Fibroblast of lung (primary cell): Measurements from ENCODE around the gene USP11. TPM values are rescaled to one million over a fixed set of nuclear protein-coding genes. Genes with fewer than 3 reads are reported as not detected.

Experiments
- DNase-seq, 2 donors: peaks; one replicate each; pipeline versions ENCODE4 v3.0.0 to v3.0.0-alpha.2; 2010; ENCODE audit warnings: low read depth in 2 of 2
- H2AFZ ChIP-seq: 2 replicates; pipeline ENCODE4 v1.5.1; 2012; ENCODE audit warnings: low read length, control low read depth, inconsistent platforms
- H3K27ac ChIP-seq: 2 replicates; pipeline ENCODE4 v1.5.1; 2011; ENCODE audit warnings: low read length, control low read depth; ENCODE audit not compliant: insufficient read depth
- H3K27me3 ChIP-seq: 2 replicates; pipeline ENCODE4 v1.5.1; 2011; ENCODE audit warnings: mild to moderate bottlenecking, low read length; ENCODE audit not compliant: control insufficient read depth, insufficient read depth
- H3K36me3 ChIP-seq: 2 replicates; pipeline ENCODE4 v1.5.1; 2011; ENCODE audit warnings: low read length; ENCODE audit not compliant: control insufficient read depth, insufficient read depth
- H3K4me1 ChIP-seq: 2 replicates; pipeline ENCODE4 v1.5.1; 2011; ENCODE audit warnings: low read length; ENCODE audit not compliant: control insufficient read depth, insufficient read depth; ENCODE audit errors: extremely low read depth
- H3K4me2 ChIP-seq: 2 replicates; pipeline ENCODE4 v1.5.1; 2011; ENCODE audit warnings: low read length, control low read depth; ENCODE audit not compliant: insufficient read depth; ENCODE audit errors: extremely low read depth
- H3K4me3 ChIP-seq, 4 experiments: fragments of 200-600 bp in 1 of 4; sonication (generic) in 1 of 4; replicated peaks in 1 of 4; 2 replicates each; pipeline ENCODE4 v1.5.1; 2011 to 2016; ENCODE audit warnings: low read length in 4 of 4, low read depth in 3 of 4, mild to moderate bottlenecking in 3 of 4, control low read depth in 2 of 4, inconsistent platforms in 1 of 4, mixed read lengths in 1 of 4; ENCODE audit not compliant: insufficient read depth in 1 of 4; ENCODE audit errors: control extremely low read depth in 1 of 4
- H3K79me2 ChIP-seq: 2 replicates; pipeline ENCODE4 v1.5.1; 2012; ENCODE audit warnings: mild to moderate bottlenecking, low read length, inconsistent platforms; ENCODE audit not compliant: control insufficient read depth, insufficient read depth
- H3K9ac ChIP-seq: 2 replicates; pipeline ENCODE4 v1.5.1; 2011; ENCODE audit warnings: mild to moderate bottlenecking, low read length, control low read depth; ENCODE audit not compliant: insufficient read depth
- H3K9me3 ChIP-seq: 2 replicates; pipeline ENCODE4 v1.5.1; 2012; ENCODE audit warnings: low read depth, low read length; ENCODE audit not compliant: control insufficient read depth, insufficient read depth
- H4K20me1 ChIP-seq: 2 replicates; pipeline ENCODE4 v1.5.1; 2011; ENCODE audit warnings: low read length; ENCODE audit not compliant: control insufficient read depth, insufficient read depth; ENCODE audit errors: extremely low read depth
- CTCF ChIP-seq, 2 donors: IDR thresholded peaks in 1 of 2; conservative IDR thresholded peaks in 1 of 2; 1 replicate in 1 of 2; 2 replicates in 1 of 2; pipeline ENCODE4 v1.5.1; 2011 to 2012; ENCODE audit warnings: low read length in 2 of 2, control low read depth in 1 of 2, inconsistent platforms in 1 of 2, low read depth in 1 of 2, mild to moderate bottlenecking in 1 of 2
- EZH2 ChIP-seq: IDR thresholded peaks from 2 replicates; pipeline ENCODE4 v1.5.1; 2012; ENCODE audit warnings: low read length, control low read depth, mild to moderate bottlenecking; ENCODE audit errors: missing control alignments
- polyA plus RNA-seq, 2 donors: library from polyadenylated mRNA; depleted of rRNA in 1 of 2; stranded (reverse) in 1 of 2; unstranded in 1 of 2; fragments of >200 nt; gene quantifications; 2 replicates each; pipeline ENCODE4 v1.2.1, GENCODE V29; 2011 to 2012; ENCODE audit warnings: missing spikeins in 1 of 2
- total RNA-seq: library from RNA; depleted of rRNA; stranded (reverse); fragments of >200 nt; gene quantifications from 2 replicates; pipeline ENCODE4 v1.2.1, GENCODE V29; 2014

The USP11 gene
- total and polyA plus RNA-seq, 2 donors (not counting 1 experiment from before 2014, with no cell fraction given), result 24.6 to 47.9 TPM

GRCh38 chrX:47241201-47242011, 8.6 kb downstream of the USP11 start:
- Histone ChIP-seq H3K9ac (no peak overlapping the region), H3K36me3 (peaks cover 7% of the 10 kb centered on the region), H3K9me3 (no peaks in the 10 kb centered on the region), H4K20me1 (no peaks in the 10 kb centered on the region), H3K79me2 (peaks cover 11% of the 10 kb centered on the region), H3K27ac (no peak overlapping the region), H2AFZ (no peak overlapping the region), H3K4me2 (no peak overlapping the region), H3K27me3 (no peaks in the 10 kb centered on the region), H3K4me3 (no peak overlapping the region), H3K4me1 (no peaks in the 10 kb centered on the region)
- TF ChIP-seq EZH2 (no peak), CTCF (conservative IDR thresholded peaks at IDR 0.05 in 1 of 2, IDR thresholded peaks at IDR 0.05 in 1 of 2; ENCODE audit: low read depth in 1 of 2, low read length in 2 of 2) (no peak)
- no peak for DNase-seq

GRCh38 chrX:47242321-47242720, 9.5 kb downstream of the USP11 start:
- TF ChIP-seq EZH2, result no peak
- TF ChIP-seq CTCF (conservative IDR thresholded peaks at IDR 0.05 in 1 of 2, IDR thresholded peaks at IDR 0.05 in 1 of 2; ENCODE audit: low read depth in 1 of 2, low read length in 2 of 2), result no peak
- DNase-seq, result no peak

GRCh38 chrX:47243351-47243750, 10.5 kb downstream of the USP11 start:
- Histone ChIP-seq H3K27me3 (no peaks in the 10 kb centered on the region), H3K9me3 (no peaks in the 10 kb centered on the region), H2AFZ (no peak overlapping the region), H3K4me2 (no peak overlapping the region), H3K4me3 (no peak overlapping the region), H3K79me2 (peaks cover 2% of the 10 kb centered on the region), H3K36me3 (peaks cover 7% of the 10 kb centered on the region), H4K20me1 (no peaks in the 10 kb centered on the region), H3K9ac (no peak overlapping the region), H3K4me1 (no peaks in the 10 kb centered on the region), H3K27ac (no peak overlapping the region)
- TF ChIP-seq EZH2, result no peak
- TF ChIP-seq CTCF (conservative IDR thresholded peaks at IDR 0.05 in 1 of 2, IDR thresholded peaks at IDR 0.05 in 1 of 2; ENCODE audit: low read depth in 1 of 2, low read length in 2 of 2), result no peak
- no peak for DNase-seq

More at GRCh38 chrX:47242321-47242720, 9.5 kb downstream of the USP11 start:
- peaks cover 2% of the 10 kb centered on the region for H3K79me2 ChIP-seq
- H3K36me3 ChIP-seq, result peaks cover 7% of the 10 kb centered on the region
- H3K4me3 ChIP-seq, result no peak overlapping the region
- H3K9me3 ChIP-seq, result no peaks in the 10 kb centered on the region
- H3K27me3 ChIP-seq, result no peaks in the 10 kb centered on the region
- no peak overlapping the region for H2AFZ ChIP-seq
- H3K4me1 ChIP-seq, result no peaks in the 10 kb centered on the region
- no peak overlapping the region for H3K27ac ChIP-seq
- H3K9ac ChIP-seq, result no peak overlapping the region
- no peaks in the 10 kb centered on the region for H4K20me1 ChIP-seq
- H3K4me2 ChIP-seq, result no peak overlapping the region
